HG03354 (cell line): ENCODE results near the gene FGFR4.
"Not testable (repeated sequence)": the region's sequence is repeated elsewhere in the genome, so short reads cannot be mapped to it uniquely, and the experiment has no call there.

Experiments
- ATAC-seq: cut with Tn5 transposase; IDR thresholded peaks from one replicate; pipeline ENCODE4 v1.9.1; 2021; ENCODE audit warnings: mild to moderate bottlenecking; ENCODE audit not compliant: unreplicated experiment, poor library complexity, severe bottlenecking

The FGFR4 gene

DNA sequence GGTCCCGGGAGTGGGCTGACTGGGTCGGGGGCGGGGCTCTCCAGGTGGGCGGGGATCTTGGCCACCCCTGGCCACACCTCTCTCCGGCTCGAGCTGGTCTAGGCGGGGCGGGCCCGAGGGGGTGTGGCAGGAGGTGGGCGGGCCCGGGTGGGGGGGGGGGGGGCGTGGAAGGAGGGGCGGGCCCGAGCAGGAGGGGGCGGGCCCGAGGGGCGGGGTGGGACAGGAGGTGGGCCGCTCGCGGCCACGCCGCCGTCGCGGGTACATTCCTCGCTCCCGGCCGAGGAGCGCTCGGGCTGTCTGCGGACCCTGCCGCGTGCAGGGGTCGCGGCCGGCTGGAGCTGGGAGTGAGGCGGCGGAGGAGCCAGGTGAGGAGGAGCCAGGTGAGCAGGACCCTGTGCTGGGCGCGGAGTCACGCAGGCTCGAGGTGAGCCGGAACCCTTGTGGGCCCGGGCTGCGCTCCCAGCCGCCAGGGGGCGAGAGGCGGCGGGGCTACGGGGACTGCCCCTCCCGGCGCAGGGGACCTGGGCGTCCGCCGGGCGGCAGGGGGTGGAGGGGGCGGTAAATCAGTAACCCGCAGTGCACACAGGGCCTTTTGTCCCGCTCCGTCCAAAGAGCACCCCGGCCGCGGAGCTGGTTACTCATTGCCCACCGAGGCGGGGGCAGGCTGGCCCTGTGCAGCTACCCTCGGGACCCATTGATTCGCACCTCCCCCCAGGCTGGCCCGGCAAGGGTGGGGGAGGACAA lies at the start of gene FGFR4:
FGFR4 (plus strand) TSS at position 262 of the 744 bp plus-strand sequence. CDS start 2,688 bp downstream, outside the sequence.
- ATAC-seq: peak; percentile 79

DNA sequence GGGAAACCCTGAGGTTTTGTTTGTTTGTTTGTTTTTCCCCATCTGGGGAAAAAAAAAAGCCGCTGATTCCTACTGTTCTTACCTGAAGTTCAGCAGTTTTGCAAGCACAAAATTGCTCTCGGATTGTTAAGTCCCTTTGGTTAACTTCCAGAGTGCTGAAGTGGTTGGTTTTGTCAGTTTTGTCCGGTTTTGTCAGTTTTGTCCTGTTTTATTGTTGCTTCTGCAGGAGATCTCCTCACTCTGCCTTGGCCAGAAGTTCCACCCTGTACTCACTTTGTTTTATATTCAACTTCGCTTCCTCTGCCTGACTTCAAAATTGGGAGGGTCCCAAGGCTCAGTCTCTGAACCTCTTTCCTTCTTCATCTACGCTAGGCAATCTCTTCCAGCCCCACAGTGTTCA lies 49.8 kb upstream of the FGFR4 start:
- ATAC-seq: no peak

- ATAC-seq: no peak
Measured at GRCh38 chr5:177040814-177041420, 45.8 kb upstream of the FGFR4 start.

- no peak for ATAC-seq
Measured at GRCh38 chr5:177041936-177042335, 44.8 kb upstream of the FGFR4 start.

DNA sequence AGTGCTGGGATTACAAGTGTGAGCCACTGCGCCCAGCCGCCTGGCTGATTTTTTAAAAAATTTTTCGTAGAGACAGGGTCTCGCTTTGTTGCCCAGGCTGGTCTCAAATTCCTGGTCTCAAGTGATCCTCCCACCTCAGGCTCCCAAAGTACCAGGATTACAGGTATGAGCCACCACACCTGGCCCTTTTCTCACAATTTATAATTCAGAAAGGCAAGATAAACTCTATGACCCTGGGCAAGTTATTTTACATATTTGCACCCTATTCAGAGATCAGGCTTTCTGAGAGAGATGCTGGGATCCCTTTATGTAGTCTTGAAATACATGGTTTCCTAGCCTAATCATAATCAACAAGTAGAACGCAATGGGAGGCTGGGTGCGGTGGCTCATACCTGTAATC lies 43.6 kb upstream of the FGFR4 start:
- ATAC-seq: no peak

DNA sequence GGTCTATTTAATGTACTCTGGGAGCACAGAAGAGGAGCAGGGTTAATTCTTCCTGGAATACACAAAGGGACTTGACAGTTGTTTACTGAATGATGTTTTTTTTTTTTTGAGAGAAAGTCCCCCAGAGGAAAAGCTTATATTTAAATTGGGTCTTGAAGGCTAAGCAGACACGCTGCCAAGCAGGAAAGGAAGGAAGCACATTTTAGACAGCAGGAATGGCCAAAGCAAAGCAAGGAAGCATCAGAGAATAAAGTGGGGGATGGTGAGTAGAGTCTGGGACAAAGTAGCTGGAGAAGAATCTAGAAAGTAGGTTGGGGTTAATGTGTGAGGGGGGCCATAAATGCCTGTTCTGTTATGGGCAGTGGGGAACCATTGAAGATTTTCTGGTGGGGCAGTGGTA lies 42.8 kb upstream of the FGFR4 start:
- ATAC-seq: no peak

GRCh38 chr5:177044641-177045040 lies 42.1 kb upstream of the FGFR4 start:
- no peak for ATAC-seq

DNA sequence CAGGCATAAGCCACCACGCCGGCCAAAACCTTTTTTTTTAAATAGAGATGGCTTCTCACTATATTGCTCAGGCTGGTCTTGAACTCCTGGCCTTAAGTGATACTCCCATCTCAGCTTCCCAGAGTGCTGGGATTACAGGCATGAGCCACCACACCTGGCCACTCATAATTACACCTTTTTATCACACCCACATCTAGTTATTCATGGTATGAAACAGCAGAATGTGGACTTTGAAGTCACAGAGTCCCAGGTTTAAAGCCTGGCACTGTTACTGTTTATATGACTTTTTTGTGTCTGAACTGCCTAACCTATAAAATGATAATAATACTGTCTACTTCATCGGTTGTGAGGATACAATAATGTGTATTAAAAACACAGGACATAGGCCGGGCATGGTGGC lies 41.1 kb upstream of the FGFR4 start:
- no peak for ATAC-seq

- not testable (repeated sequence) for ATAC-seq
Measured at GRCh38 chr5:177048531-177048930, 38.2 kb upstream of the FGFR4 start.

- no peak for ATAC-seq
Measured at GRCh38 chr5:177049285-177049684, 37.4 kb upstream of the FGFR4 start.

GRCh38 chr5:177064500-177065277 lies 22.0 kb upstream of the FGFR4 start:
- ATAC-seq: no peak

DNA sequence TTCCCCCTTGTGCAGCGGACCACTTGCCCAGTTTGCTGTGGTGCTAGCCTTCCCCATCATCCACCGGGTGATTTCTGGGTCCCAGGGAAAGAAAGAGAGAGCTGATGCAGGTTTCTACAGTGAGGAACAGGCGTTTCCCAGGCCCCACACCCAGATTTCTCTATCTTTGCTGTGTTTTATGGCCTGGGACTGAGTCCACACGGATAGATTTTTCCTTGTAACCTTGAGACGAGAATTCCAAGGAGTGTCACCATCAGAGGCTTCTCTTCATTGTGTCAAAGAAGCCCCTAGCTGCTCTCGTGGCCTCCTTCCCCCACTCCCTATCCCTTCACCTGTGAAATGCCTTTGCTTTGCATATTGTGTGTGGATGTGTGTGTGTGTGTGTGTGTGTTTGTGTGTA lies 21.2 kb upstream of the FGFR4 start:
- ATAC-seq: no peak

- no peak for ATAC-seq
Measured at GRCh38 chr5:177066224-177066623, 20.5 kb upstream of the FGFR4 start.

GRCh38 chr5:177067503-177067902 lies 19.2 kb upstream of the FGFR4 start:
- no peak for ATAC-seq

- no peak for ATAC-seq
Measured at GRCh38 chr5:177070536-177071191, 16.1 kb upstream of the FGFR4 start.

- peak; percentile 88 for ATAC-seq
Measured at GRCh38 chr5:177071666-177072385, 14.9 kb upstream of the FGFR4 start.

DNA sequence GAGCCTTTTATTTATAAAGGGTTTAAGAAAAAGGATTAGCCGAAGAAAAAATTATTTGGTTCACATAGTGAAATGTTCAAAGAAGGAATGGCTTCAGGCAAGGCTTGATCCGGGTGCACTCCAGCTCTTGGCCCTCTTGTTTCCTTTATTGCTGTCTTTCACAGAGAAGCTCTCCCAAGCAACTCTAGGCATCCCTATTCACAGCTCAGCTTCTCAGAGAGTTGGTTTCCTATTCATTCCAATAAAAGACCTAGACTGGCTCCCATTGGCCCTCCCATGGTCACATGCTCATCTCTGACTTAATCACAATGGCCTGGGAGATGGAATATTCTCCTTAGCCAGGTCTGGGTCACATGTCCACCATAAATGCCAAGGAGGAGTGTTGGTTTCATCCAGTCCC lies 9.4 kb upstream of the FGFR4 start:
- no peak for ATAC-seq

- no peak for ATAC-seq
Measured at GRCh38 chr5:177079606-177080005, 7.1 kb upstream of the FGFR4 start.

- ATAC-seq: no peak
Measured at GRCh38 chr5:177080265-177080664, 6.5 kb upstream of the FGFR4 start.

GRCh38 chr5:177081859-177082258 lies 4.9 kb upstream of the FGFR4 start:
- ATAC-seq: no peak
